ENCODE measurements around the gene PRR14.

PRR14 gene

GRCh38 chr16:30652005-30652296, 1.2 kb downstream of the PRR14 start:
- TF ChIP-seq, protein P1, sequence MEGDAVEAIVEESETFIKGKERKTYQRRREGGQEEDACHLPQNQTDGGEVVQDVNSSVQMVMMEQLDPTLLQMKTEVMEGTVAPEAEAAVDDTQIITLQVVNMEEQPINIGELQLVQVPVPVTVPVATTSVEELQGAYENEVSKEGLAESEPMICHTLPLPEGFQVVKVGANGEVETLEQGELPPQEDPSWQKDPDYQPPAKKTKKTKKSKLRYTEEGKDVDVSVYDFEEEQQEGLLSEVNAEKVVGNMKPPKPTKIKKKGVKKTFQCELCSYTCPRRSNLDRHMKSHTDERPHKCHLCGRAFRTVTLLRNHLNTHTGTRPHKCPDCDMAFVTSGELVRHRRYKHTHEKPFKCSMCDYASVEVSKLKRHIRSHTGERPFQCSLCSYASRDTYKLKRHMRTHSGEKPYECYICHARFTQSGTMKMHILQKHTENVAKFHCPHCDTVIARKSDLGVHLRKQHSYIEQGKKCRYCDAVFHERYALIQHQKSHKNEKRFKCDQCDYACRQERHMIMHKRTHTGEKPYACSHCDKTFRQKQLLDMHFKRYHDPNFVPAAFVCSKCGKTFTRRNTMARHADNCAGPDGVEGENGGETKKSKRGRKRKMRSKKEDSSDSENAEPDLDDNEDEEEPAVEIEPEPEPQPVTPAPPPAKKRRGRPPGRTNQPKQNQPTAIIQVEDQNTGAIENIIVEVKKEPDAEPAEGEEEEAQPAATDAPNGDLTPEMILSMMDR (conservative IDR thresholded peaks at IDR 0.05; ENCODE audit: low read length): no peak
- TF ChIP-seq EZH2phosphoT487 (IDR thresholded peaks at IDR 0.05; ENCODE audit: borderline replicate concordance): no peak
- Histone ChIP-seq H3K4me1 (ENCODE audit: insufficient read depth, low read length, poor library complexity, severe bottlenecking) (peaks cover 22% of the 10 kb centered on the region), H3K9me3 (ENCODE audit: insufficient read depth, low read depth, low read length) (no peaks in the 10 kb centered on the region), H3K79me2 (ENCODE audit: insufficient read depth, low read length) (peaks cover 16% of the 10 kb centered on the region), H3K4me3 (ENCODE audit: low read length, poor library complexity, severe bottlenecking) (peak overlapping the region; percentile 99), H3K4me2 (ENCODE audit: low read depth, low read length, poor library complexity, severe bottlenecking) (peak overlapping the region; percentile 89), H4K20me1 (ENCODE audit: insufficient read depth, low read length, poor library complexity, severe bottlenecking) (peaks cover 17% of the 10 kb centered on the region), H2AFZ (ENCODE audit: low read length) (no peak overlapping the region), H3F3A (ENCODE audit: low read depth) (no peaks in the 10 kb centered on the region), H3K9ac (ENCODE audit: low read depth, low read length, poor library complexity, severe bottlenecking) (peak overlapping the region; percentile 99), H3K36me3 (ENCODE audit: insufficient read depth, low read length) (peaks cover 23% of the 10 kb centered on the region; the same call in 1 of the 2 replicates), H3K27me3 (ENCODE audit: insufficient read depth, low read length, poor library complexity, severe bottlenecking) (no peaks in the 10 kb centered on the region), H3K9me2 (replicated peaks; ENCODE audit: low read depth, low read length) (no peaks in the 10 kb centered on the region)

DNA sequence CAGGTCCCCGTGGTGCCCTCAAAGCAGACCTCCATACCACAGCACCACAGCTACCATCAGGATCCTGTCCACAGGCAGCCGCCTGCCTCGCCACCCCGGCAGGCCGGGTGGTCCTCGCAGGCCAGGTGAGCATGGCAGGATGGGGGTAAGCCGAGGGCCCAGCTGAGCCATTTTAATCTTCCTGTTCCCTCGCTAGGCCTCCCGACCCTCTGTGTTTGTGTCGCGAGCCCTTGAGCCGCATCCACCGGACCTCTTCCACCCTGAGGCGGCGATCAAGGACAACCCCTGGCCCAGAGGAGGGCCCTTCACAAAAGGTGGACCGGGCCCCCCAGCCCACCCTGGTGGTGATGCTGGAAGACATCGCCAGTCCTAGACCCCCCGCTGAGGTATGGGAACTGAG, 2.0 kb downstream of the PRR14 start:
- TF ChIP-seq EZH2phosphoT487 (IDR thresholded peaks at IDR 0.05; ENCODE audit: borderline replicate concordance): no peak
- TF ChIP-seq, protein P1 (conservative IDR thresholded peaks at IDR 0.05; ENCODE audit: low read length): no peak
- no peak overlapping the region for H2AFZ ChIP-seq (ENCODE audit: low read length)
- peaks cover 23% of the 10 kb centered on the region; the same call in 1 of the 2 replicates for H3K36me3 ChIP-seq (ENCODE audit: insufficient read depth, low read length)
- H3K27me3 ChIP-seq (ENCODE audit: insufficient read depth, low read length, poor library complexity, severe bottlenecking): no peaks in the 10 kb centered on the region
- H3K4me1 ChIP-seq (ENCODE audit: insufficient read depth, low read length, poor library complexity, severe bottlenecking): peaks cover 28% of the 10 kb centered on the region
- H3K4me2 ChIP-seq (ENCODE audit: low read depth, low read length, poor library complexity, severe bottlenecking): peak overlapping the region; percentile 89
- peak overlapping the region; percentile 99 for H3K4me3 ChIP-seq (ENCODE audit: low read length, poor library complexity, severe bottlenecking)
- peak overlapping the region; percentile 99 for H3K9ac ChIP-seq (ENCODE audit: low read depth, low read length, poor library complexity, severe bottlenecking)
- peaks cover 4% of the 10 kb centered on the region; the same call in 1 of the 2 replicates for H3F3A ChIP-seq (ENCODE audit: low read depth)
- peaks cover 16% of the 10 kb centered on the region for H3K79me2 ChIP-seq (ENCODE audit: insufficient read depth, low read length)
- H3K9me3 ChIP-seq (ENCODE audit: insufficient read depth, low read depth, low read length): no peaks in the 10 kb centered on the region
- no peaks in the 10 kb centered on the region for H3K9me2 ChIP-seq (replicated peaks; ENCODE audit: low read depth, low read length)
- peaks cover 17% of the 10 kb centered on the region for H4K20me1 ChIP-seq (ENCODE audit: insufficient read depth, low read length, poor library complexity, severe bottlenecking)

DNA sequence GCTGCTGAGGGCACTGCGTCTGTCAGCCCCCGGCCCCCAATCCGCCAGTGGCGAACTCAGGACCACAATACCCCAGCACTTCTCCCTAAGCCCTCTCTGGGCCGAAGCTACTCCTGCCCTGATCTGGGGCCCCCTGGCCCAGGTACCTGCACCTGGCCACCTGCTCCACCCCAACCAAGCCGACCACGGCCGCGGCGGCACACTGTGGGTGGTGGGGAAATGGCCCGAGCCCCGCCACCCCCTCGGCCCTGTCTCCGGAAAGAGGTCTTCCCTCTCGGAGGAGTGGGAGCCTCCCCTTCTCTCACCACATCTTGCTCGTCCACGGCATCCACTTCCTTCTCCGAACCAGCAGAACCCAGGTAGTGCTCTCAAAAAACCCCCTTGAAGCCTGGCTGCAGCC, 4.1 kb downstream of the PRR14 start:
- Histone ChIP-seq H3K36me3 (ENCODE audit: insufficient read depth, low read length) (peaks cover 23% of the 10 kb centered on the region; the same call in 1 of the 2 replicates), H2AFZ (ENCODE audit: low read length) (no peak overlapping the region), H3K4me1 (ENCODE audit: insufficient read depth, low read length, poor library complexity, severe bottlenecking) (peaks cover 22% of the 10 kb centered on the region), H3F3A (ENCODE audit: low read depth) (peaks cover 4% of the 10 kb centered on the region; the same call in 1 of the 2 replicates), H3K79me2 (ENCODE audit: insufficient read depth, low read length) (peaks cover 20% of the 10 kb centered on the region), H4K20me1 (ENCODE audit: insufficient read depth, low read length, poor library complexity, severe bottlenecking) (peaks cover 19% of the 10 kb centered on the region), H3K27me3 (ENCODE audit: insufficient read depth, low read length, poor library complexity, severe bottlenecking) (no peaks in the 10 kb centered on the region), H3K4me2 (ENCODE audit: low read depth, low read length, poor library complexity, severe bottlenecking) (no peak overlapping the region), H3K9me2 (replicated peaks; ENCODE audit: low read depth, low read length) (no peaks in the 10 kb centered on the region), H3K4me3 (ENCODE audit: low read length, poor library complexity, severe bottlenecking) (no peak overlapping the region), H3K9me3 (ENCODE audit: insufficient read depth, low read depth, low read length) (no peaks in the 10 kb centered on the region), H3K9ac (ENCODE audit: low read depth, low read length, poor library complexity, severe bottlenecking) (no peak overlapping the region)
- TF ChIP-seq, protein P1 (conservative IDR thresholded peaks at IDR 0.05; ENCODE audit: low read length): no peak
- no peak for TF ChIP-seq EZH2phosphoT487 (IDR thresholded peaks at IDR 0.05; ENCODE audit: borderline replicate concordance)

Data from Loucy (cell line).